ENCODE measurements around the gene KIF6. TPM values are rescaled to one million over a fixed set of nuclear protein-coding genes. Genes with fewer than 3 reads are reported as not detected.
"Not testable (repeated sequence)": the region's sequence is repeated elsewhere in the genome, so short reads cannot be mapped to it uniquely, and the experiment has no call there.

KIF6 gene
- total RNA-seq, 2 experiments from 2014 or later = not detected

GRCh38 chr6:39696986-39697788 lies 28.0 kb downstream of the KIF6 start:
- Mint-ChIP-seq H3K27ac (no peak overlapping the region), H3K27me3 (peaks cover 10% of the 10 kb centered on the region), H3K36me3 (no peaks in the 10 kb centered on the region), H3K4me3 (no peak overlapping the region), H3K9me3 (no peaks in the 10 kb centered on the region), H3K4me1 (no peaks in the 10 kb centered on the region)
- ATAC-seq (ENCODE audit: low read depth) (no peak), DNase-seq (no peak)
- POLR2A ChIA-PET = no interaction called here

- POLR2A ChIA-PET = no interaction called here
- ATAC-seq (ENCODE audit: low read depth) = no peak
- Mint-ChIP-seq H3K9me3 (no peaks in the 10 kb centered on the region), H3K4me3 (no peak overlapping the region), H3K36me3 (no peaks in the 10 kb centered on the region), H3K27me3 (peaks cover 17% of the 10 kb centered on the region), H3K4me1 (no peaks in the 10 kb centered on the region), H3K27ac (no peak overlapping the region)
- no peak for DNase-seq
Measured at GRCh38 chr6:39695447-39695846, 29.8 kb downstream of the KIF6 start.

- ATAC-seq (ENCODE audit: low read depth) = no peak
- H3K4me1 Mint-ChIP-seq = no peaks in the 10 kb centered on the region
- no peaks in the 10 kb centered on the region for H3K36me3 Mint-ChIP-seq
- H3K9me3 Mint-ChIP-seq = no peaks in the 10 kb centered on the region
- no peak for DNase-seq
- POLR2A ChIA-PET = no interaction called here
- no peak overlapping the region for H3K27ac Mint-ChIP-seq
- no peak overlapping the region for H3K4me3 Mint-ChIP-seq
- H3K27me3 Mint-ChIP-seq = peaks cover 20% of the 10 kb centered on the region
Measured at GRCh38 chr6:39693206-39693605, 32.0 kb downstream of the KIF6 start.

- peaks cover 12% of the 10 kb centered on the region for H3K27me3 Mint-ChIP-seq
- POLR2A ChIA-PET = no interaction called here
- no peak for ATAC-seq (ENCODE audit: low read depth)
Measured at GRCh38 chr6:39688494-39688893, 36.7 kb downstream of the KIF6 start.

GRCh38 chr6:39686976-39687375 lies 38.2 kb downstream of the KIF6 start:
- POLR2A ChIA-PET = no interaction called here
- no peak for ATAC-seq (ENCODE audit: low read depth)

More at GRCh38 chr6:39688494-39688893, 36.7 kb downstream of the KIF6 start:
- DNase-seq = no peak
- Mint-ChIP-seq H3K36me3 (no peaks in the 10 kb centered on the region), H3K4me1 (no peaks in the 10 kb centered on the region), H3K4me3 (no peak overlapping the region), H3K9me3 (no peaks in the 10 kb centered on the region), H3K27ac (no peak overlapping the region)

GRCh38 chr6:39685938-39686337 lies 39.3 kb downstream of the KIF6 start:
- H3K27ac Mint-ChIP-seq = no peak overlapping the region

More at GRCh38 chr6:39686976-39687375, 38.2 kb downstream of the KIF6 start:
- no peak for DNase-seq
- Mint-ChIP-seq H3K4me1 (no peaks in the 10 kb centered on the region), H3K36me3 (no peaks in the 10 kb centered on the region), H3K9me3 (no peaks in the 10 kb centered on the region), H3K4me3 (no peak overlapping the region), H3K27me3 (peaks cover 7% of the 10 kb centered on the region), H3K27ac (no peak overlapping the region)

GRCh38 chr6:39685489-39685826 lies 39.8 kb downstream of the KIF6 start:
- DNase-seq (no peak), ATAC-seq (ENCODE audit: low read depth) (no peak)
- H3K4me1 Mint-ChIP-seq = no peaks in the 10 kb centered on the region
- H3K27me3 Mint-ChIP-seq = peaks cover 5% of the 10 kb centered on the region
- H3K4me3 Mint-ChIP-seq = no peak overlapping the region
- no peaks in the 10 kb centered on the region for H3K36me3 Mint-ChIP-seq
- H3K27ac Mint-ChIP-seq = no peak overlapping the region
- POLR2A ChIA-PET = no interaction called here
- H3K9me3 Mint-ChIP-seq = no peaks in the 10 kb centered on the region

More at GRCh38 chr6:39685938-39686337, 39.3 kb downstream of the KIF6 start:
- peaks cover 3% of the 10 kb centered on the region for H3K27me3 Mint-ChIP-seq
- DNase-seq (no peak), ATAC-seq (ENCODE audit: low read depth) (no peak)
- no peaks in the 10 kb centered on the region for H3K9me3 Mint-ChIP-seq
- no peak overlapping the region for H3K4me3 Mint-ChIP-seq
- POLR2A ChIA-PET = no interaction called here
- H3K36me3 Mint-ChIP-seq = no peaks in the 10 kb centered on the region
- H3K4me1 Mint-ChIP-seq = no peaks in the 10 kb centered on the region

GRCh38 chr6:39684790-39685488 lies 40.3 kb downstream of the KIF6 start:
- ATAC-seq (ENCODE audit: low read depth) (no peak), DNase-seq (no peak)
- Mint-ChIP-seq H3K27me3 (peaks cover 2% of the 10 kb centered on the region), H3K36me3 (no peaks in the 10 kb centered on the region), H3K4me3 (no peak overlapping the region), H3K4me1 (no peaks in the 10 kb centered on the region), H3K9me3 (no peaks in the 10 kb centered on the region), H3K27ac (no peak overlapping the region)
- POLR2A ChIA-PET = no interaction called here

- ATAC-seq (ENCODE audit: low read depth) (no peak), DNase-seq (no peak)
- Mint-ChIP-seq H3K27me3 (peaks cover 3% of the 10 kb centered on the region), H3K9me3 (no peaks in the 10 kb centered on the region), H3K4me1 (no peaks in the 10 kb centered on the region), H3K27ac (no peak overlapping the region), H3K4me3 (no peak overlapping the region), H3K36me3 (no peaks in the 10 kb centered on the region)
- POLR2A ChIA-PET = no interaction called here
Measured at GRCh38 chr6:39681674-39682121, 43.5 kb downstream of the KIF6 start.

GRCh38 chr6:39678914-39679313 lies 46.3 kb downstream of the KIF6 start:
- no peaks in the 10 kb centered on the region for H3K36me3 Mint-ChIP-seq
- H3K4me3 Mint-ChIP-seq = no peak overlapping the region
- POLR2A ChIA-PET = no interaction called here

GRCh38 chr6:39677318-39677717 lies 47.9 kb downstream of the KIF6 start:
- H3K27ac Mint-ChIP-seq, H3K4me1 Mint-ChIP-seq: not testable (repeated sequence)

More at GRCh38 chr6:39678914-39679313, 46.3 kb downstream of the KIF6 start:
- Mint-ChIP-seq H3K27ac (no peak overlapping the region), H3K9me3 (no peaks in the 10 kb centered on the region), H3K27me3 (peaks cover 9% of the 10 kb centered on the region), H3K4me1 (no peaks in the 10 kb centered on the region)
- ATAC-seq (ENCODE audit: low read depth) = no peak
- no peak for DNase-seq

GRCh38 chr6:39670519-39670918 lies 54.7 kb downstream of the KIF6 start:
- H3K4me3 Mint-ChIP-seq = no peak overlapping the region
- POLR2A ChIA-PET = no interaction called here
- DNase-seq (no peak), ATAC-seq (ENCODE audit: low read depth) (no peak)
- peaks cover 1% of the 10 kb centered on the region for H3K9me3 Mint-ChIP-seq
- no peak overlapping the region for H3K27ac Mint-ChIP-seq
- H3K4me1 Mint-ChIP-seq = no peaks in the 10 kb centered on the region
- H3K27me3 Mint-ChIP-seq = peaks cover 14% of the 10 kb centered on the region
- H3K36me3 Mint-ChIP-seq = no peaks in the 10 kb centered on the region

More at GRCh38 chr6:39677318-39677717, 47.9 kb downstream of the KIF6 start:
- peaks cover 11% of the 10 kb centered on the region for H3K27me3 Mint-ChIP-seq
- POLR2A ChIA-PET; ATAC-seq (ENCODE audit: low read depth); DNase-seq; H3K9me3 Mint-ChIP-seq; H3K36me3 Mint-ChIP-seq; H3K4me3 Mint-ChIP-seq: not testable (repeated sequence)

- H3K27me3 Mint-ChIP-seq = peaks cover 14% of the 10 kb centered on the region
- no peaks in the 10 kb centered on the region for H3K36me3 Mint-ChIP-seq
- ATAC-seq (ENCODE audit: low read depth) = no peak
- no peak overlapping the region for H3K4me3 Mint-ChIP-seq
- peaks cover 1% of the 10 kb centered on the region for H3K9me3 Mint-ChIP-seq
- no peaks in the 10 kb centered on the region for H3K4me1 Mint-ChIP-seq
- H3K27ac Mint-ChIP-seq = no peak overlapping the region
- POLR2A ChIA-PET = no interaction called here
- DNase-seq = no peak
Measured at GRCh38 chr6:39669973-39670342, 55.2 kb downstream of the KIF6 start.

All from activated naive CD8-positive, alpha-beta T cell treated with anti-CD3 and anti-CD28 coated beads, Interleukin-2, amount 10 ng/mL, durations not matched to agents 7 days and 5 days (primary cell).